GM21529 (cell line): ENCODE results near the gene RUFY1.
A peak's percentile ranks its signal among the peaks of the same experiment; 100 is the strongest.
"Not testable (repeated sequence)": the region's sequence is repeated elsewhere in the genome, so short reads cannot be mapped to it uniquely, and the experiment has no call there.

ENCODE experiments used
- ATAC-seq: cut with Tn5 transposase; IDR thresholded peaks from one replicate; pipeline ENCODE4 v1.9.1; 2021; ENCODE audit not compliant: unreplicated experiment

Gene RUFY1, protein sequence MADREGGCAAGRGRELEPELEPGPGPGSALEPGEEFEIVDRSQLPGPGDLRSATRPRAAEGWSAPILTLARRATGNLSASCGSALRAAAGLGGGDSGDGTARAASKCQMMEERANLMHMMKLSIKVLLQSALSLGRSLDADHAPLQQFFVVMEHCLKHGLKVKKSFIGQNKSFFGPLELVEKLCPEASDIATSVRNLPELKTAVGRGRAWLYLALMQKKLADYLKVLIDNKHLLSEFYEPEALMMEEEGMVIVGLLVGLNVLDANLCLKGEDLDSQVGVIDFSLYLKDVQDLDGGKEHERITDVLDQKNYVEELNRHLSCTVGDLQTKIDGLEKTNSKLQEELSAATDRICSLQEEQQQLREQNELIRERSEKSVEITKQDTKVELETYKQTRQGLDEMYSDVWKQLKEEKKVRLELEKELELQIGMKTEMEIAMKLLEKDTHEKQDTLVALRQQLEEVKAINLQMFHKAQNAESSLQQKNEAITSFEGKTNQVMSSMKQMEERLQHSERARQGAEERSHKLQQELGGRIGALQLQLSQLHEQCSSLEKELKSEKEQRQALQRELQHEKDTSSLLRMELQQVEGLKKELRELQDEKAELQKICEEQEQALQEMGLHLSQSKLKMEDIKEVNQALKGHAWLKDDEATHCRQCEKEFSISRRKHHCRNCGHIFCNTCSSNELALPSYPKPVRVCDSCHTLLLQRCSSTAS

DNA sequence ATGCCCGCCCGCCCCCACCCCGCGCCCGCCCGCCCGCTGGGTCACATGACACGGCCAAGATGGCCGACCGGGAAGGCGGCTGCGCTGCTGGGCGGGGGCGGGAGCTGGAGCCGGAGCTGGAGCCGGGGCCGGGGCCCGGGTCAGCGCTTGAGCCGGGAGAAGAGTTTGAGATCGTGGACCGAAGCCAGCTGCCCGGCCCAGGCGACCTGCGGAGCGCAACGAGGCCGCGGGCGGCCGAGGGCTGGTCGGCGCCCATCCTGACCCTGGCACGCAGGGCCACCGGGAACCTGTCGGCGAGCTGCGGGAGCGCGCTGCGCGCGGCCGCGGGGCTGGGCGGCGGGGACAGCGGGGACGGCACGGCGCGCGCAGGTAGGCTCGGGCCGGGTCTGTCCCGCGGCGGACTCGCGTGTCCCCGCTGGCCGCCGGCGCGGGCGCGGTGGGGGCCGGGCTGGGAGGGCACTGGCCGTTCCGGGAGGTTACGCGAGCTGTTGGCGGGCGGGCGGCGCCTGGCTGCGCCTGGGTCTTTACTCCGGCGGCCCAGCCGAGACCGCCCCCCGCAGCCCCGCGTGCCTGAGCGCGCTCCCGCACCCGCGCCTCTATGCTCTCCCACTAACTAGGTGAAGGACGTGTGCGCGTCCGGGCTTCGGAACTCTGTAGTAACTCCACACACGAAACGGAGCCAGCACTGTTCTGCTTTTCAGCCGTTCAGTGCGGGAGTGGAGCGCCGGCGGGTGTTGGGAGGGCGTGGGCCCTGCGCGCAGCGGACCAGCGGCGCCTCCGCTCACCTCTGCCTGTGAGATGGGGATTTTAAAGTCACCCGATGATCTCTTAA, at the start of gene RUFY1:
TSS of gene RUFY1 (plus strand) at position 44 of the 832 bp plus-strand sequence. CDS start at position 60, 16 bp downstream.
- ATAC-seq, result peak; percentile 80

DNA sequence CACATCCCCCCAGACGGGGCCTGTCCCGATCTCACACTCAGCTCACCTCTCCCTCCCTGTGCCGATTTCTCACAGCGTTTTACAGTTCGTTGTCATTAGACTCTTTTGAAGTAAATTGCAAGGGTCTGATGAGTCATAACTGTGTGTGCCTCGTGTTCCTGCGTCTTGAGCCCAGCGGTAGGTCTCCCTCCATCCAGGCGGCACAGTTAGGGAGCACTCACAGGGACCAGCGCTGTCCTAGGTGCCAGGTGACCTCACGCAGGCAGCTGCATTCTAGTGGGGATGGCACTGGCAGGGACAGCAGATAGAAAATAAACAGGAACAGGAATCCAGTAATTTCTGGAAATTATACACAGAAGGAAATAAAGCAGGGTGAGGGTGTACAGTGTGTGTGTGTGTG, 48.4 kb upstream of the RUFY1 start:
- ATAC-seq, result not testable (repeated sequence)

DNA sequence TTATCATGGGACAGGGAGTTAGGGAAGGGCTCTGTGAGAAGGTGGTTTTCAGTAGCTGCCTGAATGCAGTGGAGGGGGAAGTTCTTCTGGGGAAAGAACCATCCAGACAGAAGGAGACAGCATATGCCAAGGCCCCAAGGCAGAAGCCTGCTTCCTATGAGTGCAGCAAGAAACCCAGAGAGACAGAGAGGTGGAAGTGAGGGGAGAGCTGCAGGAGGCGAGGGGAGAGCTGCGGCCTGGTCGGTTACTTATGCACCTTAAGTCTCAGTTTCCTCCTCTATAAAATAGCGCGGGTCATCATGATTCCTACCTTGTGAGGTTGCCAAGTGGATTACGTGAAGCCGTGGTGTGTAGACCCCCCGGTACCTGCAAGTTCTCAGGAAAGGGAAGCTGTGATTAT, 47.9 kb upstream of the RUFY1 start:
- ATAC-seq, result not testable (repeated sequence)

DNA sequence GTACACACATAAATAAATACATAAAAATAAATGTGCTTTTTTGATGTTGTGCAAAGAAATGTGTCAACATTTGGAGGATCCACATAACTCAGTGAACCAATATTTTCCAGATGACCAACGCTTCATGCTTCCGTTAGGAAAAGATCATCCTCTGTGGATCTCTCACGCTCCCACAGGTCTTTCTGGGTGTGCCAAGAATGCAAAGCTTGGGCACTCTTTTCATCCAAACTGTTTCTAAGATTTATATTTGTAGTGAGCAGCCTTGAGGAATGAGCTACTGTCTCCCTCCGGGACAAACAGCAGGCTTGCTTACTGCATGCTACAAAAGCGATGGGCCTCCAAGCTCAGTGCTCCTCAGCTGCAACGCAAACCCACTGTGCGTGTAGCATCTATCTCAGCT, 46.2 kb upstream of the RUFY1 start:
- no peak for ATAC-seq

DNA sequence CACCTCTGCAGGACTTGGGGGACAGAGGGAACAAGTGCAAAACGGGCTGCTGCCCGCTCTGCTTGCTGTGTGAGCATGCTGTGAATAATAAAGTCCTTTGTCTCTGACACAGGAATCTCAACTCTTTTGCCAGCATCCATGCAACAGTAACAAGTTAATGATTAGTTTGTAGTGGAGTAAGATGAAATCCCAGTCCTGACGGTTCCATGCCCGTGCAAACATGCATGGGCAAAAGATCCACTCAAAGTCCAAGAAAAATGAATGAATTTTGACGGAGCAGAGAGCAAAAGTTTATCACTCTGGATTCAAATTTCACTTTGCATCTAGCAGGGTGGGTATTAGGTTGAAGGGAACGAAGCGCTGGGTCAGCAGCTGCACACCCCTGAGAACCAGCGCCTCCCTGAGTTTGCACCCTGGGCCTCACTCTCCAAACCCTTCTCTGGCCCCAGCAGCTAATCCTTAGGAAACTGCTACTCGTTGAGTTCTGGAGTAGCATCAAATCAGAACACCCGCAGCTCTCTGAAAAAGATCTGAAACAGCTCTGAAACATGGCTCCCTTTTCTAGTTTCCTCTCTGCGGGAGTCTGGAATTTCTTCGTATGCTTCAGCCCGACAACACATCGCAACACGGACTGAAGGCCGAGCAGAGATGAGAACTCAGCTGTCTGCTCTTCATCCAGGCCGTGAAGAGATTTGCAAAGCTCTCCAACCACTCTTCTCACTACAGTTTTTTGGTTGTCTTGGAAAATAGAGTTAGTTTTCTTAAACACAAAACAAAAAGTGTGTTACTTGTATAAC, 45.6 kb upstream of the RUFY1 start:
- ATAC-seq, result no peak

DNA sequence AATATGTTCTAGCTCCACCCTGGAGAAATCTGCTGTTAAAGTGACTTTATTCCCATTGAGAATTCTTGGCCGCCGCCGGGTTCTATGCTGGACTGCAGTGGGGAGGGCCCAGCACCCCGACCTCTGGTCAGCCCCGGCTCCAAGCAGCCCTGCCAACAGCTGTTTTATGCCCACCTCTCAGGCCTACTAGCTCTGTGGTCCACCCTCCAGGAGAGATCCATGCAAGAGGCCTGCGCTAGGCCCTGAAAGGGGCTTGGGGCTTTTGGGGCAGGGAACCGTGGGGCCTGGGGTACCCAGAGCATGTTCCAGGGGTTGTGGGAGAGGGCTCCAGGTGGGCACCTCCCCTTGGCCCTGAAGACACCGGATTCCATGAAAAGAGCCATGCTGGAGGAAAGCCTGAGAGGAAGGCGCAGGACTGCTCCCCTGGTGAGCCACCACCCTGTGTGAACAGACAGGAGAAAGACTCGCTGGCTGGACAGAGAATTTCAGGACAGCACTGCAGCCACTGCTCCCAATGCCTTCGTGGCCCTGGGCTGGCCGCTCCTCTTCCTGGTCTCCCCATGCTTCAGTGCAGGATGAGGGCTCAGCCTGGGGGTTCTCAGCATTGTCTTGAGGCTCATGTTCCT, 44.6 kb upstream of the RUFY1 start:
- no peak for ATAC-seq

DNA sequence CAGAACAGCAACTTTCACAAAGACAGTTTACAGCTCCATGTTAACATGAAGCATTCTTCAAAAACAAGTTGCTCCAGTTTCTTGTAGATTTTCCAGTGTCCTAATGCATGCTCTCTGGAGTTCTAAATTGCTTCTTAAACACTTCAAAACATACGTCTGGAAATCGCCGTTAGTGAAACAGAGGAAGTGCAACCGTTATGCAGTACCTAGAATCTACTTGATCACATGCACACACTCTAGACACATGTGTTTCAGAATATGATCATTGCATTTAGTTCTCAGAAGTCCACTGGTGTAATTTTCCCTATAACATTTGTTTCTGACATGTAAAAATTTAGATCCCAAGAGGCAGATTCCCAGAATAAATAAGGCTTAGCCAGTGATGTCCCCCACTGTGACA, 41.1 kb upstream of the RUFY1 start:
- ATAC-seq, result no peak

DNA sequence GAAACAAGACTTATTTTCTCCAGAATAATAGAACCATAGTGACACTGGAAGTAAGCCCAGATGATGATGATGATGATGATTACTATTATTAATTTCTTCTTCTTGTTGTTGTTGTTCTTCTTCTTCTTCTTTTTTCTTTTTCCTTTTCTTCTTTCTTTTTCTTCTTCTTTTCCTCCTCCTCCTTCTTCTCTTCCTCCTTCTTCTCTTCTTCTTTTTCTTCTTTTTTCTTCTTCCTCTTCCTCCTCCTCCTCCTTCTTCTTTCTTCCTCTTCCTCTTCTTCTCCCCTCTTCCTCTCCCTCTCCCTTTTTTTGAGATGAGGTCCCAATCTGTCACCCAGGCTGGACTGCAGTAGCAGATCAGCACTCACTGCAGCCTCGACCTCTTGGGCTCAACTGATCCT, 40.5 kb upstream of the RUFY1 start:
- ATAC-seq, result no peak

DNA sequence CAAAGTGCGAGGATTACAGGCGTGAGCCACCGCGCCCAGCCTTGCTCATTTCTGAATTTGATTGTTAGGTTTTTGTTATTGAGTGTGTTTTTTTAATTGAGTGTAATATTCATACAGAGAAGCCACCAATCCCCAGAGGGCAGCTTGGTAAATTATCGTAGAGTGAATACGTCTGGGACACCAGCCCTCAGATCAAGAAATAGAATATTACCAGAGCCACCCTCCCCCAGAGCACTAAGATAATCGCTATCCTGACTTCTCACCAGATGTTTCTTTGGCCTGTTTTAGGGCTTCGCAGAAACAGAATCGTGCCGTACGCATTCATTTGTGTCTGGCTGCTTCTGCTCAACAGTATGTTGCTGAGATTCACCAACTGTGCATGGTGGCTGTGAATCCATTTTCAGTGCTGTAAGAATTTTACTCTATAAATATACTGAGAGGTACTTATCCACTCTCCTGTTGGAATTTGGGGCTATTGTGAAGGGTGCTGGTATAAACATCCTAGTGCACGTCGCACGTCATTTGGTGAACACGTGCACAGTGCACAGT, 37.8 kb upstream of the RUFY1 start:
- no peak for ATAC-seq

DNA sequence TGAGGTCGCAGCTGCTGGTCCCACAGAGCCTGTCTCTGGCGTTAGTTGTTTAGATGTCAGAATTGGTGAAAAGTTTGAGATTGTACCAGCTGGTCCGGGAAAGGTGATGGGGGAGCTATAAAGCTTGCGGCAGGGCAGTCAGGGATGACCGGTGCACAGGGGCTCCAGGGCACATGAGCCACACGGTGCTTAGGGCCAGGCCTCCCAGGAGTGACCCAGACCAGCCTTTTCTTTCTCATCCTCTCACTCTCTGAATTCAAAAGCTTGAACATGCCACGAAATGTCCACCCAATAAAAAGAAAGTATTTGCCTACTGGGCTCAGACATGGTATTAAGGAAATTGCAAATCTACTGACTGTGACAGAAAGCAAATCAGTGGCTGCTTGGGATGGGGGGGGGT, 34.9 kb upstream of the RUFY1 start:
- ATAC-seq, result not testable (repeated sequence)

DNA sequence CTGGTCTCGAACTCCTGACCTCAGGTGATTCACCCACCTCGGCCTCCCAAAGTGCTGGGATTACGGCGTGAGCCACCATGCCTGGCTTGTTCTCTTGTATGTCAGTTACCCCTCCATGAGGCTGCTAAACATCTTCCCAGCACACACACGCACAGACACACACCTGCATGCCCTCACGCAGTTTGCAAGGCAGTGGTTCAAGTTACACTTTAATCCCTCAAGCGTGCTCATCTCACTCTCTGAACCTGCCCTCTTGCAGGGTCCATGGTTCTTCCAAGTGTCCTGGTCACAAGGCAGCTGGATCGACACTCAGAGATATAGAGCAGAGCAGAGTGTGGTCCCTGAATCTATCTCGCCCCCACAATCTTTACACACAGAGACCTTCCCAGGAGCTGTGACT, 34.1 kb upstream of the RUFY1 start:
- no peak for ATAC-seq

DNA sequence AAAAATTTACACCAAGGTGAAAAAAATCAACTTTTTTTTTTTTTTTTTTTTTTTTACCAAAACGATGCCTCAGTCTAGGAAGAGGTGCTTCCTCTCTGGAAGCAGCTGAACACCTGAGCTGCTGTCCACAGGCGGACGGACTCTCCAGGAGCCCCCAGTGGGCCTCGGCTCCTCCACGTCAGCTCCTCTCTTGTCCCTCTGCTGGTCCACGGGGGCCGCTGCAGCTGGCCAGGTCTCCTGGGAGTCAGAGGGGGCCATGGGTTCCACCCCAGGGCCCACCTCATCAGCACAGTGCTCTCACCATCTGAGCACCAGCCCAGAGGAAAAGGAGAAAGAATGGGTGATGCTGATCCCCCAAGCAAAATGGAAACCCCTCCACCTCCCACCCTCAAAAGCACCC, 32.6 kb upstream of the RUFY1 start:
- ATAC-seq, result not testable (repeated sequence)

DNA sequence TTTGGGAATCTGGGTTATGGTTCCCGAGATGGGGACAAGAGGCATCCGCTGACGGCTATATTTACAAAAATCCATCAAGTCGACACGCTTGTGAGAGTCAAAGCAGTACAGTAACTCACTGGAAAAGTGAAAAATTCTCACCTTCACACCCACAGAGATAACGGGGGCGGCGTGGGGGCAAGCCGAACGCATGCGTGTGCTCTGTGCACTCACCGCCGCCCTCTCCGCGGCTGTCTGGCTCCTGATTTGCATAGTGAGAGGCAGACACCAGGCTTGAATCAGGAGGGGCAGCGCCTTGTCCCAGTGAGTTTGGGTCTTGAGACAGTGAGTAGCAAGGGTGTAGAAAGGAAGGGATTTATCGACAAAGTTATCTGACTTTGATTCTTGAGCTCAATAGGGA, 32.0 kb upstream of the RUFY1 start:
- peak; percentile 91 for ATAC-seq

DNA sequence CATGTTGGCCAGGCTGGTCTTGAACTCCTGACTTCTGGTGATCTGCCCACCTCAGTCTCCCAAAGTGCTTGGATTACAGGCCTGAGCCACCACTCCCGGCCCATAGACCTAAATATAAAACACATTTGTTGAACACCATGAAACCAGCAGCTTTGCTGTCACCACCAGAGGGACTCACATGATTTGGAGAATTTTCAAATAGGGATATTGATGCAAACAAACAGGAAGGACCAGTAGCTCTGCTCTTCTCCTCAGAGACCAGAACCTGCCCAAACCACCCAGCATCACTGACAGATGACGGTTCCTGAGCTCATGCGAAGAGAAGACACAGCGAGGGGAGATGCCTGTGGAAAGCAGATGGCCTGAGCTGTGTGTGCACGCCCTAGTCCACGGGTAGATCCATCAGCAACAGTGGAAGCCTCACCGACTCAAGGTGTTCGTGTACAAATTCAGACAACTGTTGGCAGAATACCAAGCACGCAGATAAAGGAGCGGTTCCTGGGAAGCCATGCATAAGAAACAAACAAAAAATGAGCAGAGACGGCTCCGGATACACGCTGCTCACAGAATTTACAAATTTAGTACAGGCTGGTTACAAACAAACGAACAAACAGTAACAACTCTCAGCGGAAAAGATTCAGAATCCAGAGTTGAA, 30.8 kb upstream of the RUFY1 start:
- ATAC-seq, result not testable (repeated sequence)

DNA sequence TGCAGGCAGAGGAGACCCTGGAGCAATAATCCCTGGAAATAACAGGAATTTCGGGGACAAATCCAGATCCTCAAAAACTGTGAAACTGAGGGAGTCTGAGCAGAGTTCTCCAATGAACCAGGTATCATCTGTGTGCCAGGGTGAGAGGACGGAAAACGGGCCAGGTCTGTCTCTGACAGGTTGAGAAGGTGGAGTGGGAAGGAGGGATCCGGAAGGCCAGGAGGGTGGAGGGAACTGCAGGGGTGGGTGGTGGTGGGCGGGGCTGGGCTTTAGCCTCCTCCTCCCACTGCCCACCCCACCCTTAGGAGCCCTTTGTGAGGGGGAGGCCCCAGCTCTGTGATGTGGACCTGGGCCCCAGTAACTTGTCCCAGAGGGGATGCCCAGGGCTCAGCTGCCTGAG, 28.2 kb upstream of the RUFY1 start:
- ATAC-seq, result not testable (repeated sequence)

DNA sequence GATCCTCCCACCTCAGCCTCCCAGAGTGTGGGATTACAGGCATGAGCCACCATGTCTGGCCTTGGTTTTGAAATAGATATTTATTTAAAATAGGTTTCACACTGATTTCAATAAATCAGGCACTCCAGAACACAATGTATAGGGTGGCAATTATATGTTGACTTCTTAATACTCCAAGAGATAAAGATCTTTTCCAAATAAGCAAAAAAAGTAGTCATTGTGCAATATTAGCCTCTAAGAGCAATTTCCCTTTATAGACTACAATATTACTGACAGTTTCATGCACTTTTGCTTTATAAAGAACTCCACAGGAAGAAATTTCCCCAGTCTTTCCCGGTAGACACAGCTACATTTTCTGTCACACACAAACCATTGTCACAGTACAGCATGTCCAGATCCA, 23.4 kb upstream of the RUFY1 start:
- ATAC-seq, result no peak

DNA sequence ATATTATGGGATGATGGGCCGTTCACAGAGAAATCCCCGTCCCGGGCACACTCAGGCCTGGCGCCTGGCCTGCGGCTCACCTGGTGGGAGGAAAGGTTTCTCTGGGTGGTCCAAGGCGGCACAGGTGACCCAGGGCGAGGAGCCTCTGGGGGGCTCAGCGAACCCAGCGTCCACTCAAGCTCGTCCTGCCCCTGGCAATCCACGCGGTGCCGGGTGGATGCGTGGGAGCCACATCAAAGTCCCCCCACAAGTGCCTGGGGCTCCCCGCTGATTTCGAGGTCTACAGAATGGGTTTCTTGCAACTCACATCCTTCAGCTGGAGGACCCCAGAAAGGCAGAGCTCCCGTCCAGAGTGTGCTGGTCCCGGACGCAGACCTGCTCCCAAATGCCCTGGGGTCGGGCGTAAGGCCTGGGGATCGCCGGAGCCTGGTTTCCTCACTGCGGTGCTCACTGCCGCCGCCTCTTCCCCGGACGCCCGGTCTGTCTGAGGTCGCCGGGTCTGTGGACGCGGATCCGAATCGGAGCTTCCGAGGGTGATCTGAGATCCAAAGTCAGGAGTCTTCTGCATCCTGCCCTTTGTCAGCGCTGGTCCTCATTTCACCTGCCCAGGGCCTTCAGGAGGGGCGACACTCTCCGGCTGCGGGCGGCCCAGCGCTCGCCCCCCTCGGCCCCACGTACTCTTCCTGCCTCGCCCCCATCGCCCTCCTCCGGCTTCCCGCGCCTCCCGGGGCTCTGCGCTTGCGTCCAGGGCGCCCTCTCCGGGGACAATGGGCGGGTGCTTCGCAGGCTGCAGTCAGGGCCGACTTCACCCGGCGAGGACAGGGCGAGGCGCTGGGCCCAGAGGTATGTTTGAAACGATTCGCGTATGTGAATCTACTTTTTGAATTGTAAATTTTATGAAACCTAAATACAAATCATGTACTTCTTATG, 20.0 kb upstream of the RUFY1 start:
- ATAC-seq, result peak; percentile 72

DNA sequence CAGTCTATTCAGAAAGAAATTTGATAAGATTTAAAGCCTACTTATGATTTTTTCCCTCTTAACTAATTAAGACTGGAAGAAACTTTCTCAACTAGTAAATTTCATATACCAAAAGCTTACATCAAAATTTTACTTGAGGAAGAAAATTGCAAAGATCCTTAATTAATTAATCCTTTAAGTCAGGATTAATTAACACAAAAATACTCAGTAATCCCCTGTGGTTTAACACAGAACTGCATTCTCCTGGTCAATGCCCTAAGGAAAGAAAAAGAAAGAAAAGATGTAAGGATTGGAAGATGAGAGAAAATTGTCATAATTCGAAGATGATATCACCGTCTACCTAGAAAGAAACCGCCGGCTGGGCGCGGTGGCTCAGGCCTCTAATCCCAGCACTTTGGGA, 17.3 kb upstream of the RUFY1 start:
- no peak for ATAC-seq
